ENCODE measurements around the gene CCDC88A.

The CCDC88A gene

DNA sequence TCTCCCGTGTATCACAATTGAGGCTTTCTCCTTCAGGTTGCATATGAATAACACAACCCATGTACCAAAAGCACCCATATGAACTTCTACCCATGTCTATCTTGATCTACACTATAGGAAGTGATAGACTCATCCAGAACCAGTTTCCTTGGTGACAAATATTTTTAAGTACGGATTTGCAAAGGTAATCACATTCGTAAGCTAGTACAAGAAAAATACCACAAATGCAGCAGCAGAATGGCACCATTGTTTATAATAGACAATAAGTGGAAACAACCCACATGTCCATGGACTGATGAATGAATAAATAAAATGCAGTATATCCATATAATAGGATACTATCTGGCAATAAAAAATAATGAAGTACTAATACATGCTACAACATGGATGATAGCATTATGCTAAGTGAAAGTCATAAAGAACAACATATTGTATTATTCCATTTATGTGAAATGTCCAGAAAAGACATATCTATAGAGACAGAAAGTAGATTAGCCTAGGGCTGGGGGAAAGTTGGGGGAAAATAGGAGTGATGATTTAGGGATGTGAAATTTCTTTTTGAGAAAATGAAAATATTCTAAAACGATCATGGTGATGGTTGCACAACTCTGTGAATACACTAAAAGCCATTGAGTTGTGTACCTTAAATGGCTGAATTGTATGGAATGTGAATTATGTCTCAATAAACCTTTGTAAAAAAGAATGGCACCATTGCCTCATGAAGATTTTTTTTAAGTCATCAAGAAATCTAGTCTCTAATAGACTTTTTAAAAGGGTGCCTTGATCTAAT lies 3.4 kb upstream of the CCDC88A start:
- DNase-seq = no peak

DNA sequence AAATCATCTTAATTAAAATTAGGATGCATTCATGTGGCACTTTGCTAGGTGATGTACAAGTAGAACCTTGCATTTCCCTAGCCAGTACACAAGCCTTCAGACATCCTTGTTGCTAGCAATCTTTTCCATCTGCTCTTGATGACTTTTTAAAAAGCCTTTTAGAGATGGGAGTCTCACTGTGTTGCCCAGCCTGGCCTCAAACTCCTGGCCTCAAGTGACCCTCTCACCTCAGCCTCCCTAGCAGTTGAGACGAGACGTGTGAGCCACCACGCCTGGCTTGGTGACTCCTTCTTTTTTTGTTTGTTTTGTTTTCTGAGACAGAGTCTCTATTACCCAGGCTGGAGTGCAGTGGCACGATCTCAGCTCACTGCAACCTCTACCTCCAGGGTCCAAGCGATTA lies 1.7 kb upstream of the CCDC88A start:
- DNase-seq = no peak

DNA sequence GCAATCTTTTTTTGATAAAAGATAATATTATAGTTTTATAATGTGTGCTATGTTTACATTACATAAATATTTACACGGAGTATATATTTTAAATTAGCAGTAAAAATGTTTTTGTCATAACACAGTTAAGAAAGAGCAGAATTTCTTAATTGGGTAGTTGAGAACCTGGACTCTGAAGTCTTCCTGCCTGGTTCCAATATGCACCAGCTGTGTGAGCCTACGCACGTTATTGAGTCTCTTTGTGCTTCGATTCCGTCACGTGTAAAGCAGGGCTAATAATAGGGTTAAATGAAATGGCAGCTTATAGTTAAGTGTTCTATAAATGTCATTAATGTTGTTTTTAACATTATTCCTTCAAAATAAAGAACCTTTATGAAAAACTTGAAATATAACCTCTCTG lies 1.2 kb upstream of the CCDC88A start:
- no peak for DNase-seq

DNA sequence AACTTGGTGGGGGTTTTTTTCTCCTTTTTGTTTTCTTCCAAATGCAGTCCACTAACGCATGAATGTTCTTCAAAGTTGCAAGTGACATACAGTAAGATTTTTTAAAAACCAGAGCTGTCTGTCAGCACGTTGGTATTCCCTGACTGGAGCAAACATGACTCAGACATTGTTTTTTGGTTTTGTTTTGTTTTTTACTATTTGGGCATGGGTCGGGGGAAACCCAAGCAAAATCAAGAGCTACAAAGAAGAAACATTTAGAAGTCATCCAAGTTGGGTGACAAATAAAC lies 726 bp upstream of the CCDC88A start:
- no peak for DNase-seq

DNA sequence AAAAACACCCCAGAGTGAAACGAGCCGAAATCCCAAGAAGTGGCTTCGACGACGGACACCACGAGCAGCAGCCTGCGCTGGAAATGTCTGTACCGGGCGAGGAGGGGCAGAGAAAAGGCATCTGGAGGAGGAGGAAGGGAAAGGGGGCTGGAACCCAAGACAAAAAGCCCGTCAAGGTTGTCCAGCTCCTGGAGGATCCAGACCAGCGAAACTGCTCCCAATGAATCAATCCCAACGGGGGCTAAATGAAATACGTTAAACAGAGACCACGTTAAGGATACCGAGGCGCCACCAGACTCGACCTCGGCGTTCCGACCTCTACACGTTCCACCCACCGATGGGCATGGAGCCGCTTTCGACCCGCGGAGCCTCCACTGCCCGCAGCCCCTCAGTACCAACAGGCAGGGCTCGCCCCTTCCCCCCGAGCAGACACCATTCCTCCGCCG lies 400 bp downstream of the CCDC88A start:
- peak; percentile 46 for DNase-seq

DNA sequence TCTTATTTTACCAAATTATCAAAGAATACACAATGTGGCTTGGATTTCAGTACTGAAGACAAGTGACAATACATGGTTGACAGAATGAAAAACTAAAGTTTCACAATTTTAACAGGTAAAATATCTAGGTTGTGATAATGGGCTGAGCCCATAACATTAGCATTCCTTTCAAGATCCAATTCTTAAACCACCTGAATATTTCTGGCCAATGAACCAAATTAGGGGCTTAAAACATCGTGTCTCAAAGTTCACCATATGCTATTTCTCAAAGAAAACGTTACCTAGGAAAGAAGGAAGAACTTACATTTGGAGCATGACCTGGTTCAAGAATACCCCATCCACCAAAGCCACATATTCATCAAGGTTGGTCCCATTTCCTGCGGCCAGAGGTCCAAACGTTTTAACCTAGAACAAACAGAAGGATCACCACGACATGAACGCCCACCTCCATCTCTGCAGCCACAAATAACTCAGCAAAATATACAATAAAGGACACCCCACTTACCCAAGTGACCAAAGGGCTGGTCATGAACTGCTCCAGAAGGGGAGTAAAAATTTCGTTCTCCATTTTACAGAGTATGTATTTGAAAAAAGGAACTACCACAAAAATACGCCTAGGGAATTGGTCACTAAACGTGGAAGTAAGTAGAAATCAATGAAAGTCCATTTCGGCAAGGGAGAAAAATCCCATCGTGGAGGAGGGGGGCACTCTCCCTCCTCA lies 984 bp downstream of the CCDC88A start:
- no peak for DNase-seq

DNA sequence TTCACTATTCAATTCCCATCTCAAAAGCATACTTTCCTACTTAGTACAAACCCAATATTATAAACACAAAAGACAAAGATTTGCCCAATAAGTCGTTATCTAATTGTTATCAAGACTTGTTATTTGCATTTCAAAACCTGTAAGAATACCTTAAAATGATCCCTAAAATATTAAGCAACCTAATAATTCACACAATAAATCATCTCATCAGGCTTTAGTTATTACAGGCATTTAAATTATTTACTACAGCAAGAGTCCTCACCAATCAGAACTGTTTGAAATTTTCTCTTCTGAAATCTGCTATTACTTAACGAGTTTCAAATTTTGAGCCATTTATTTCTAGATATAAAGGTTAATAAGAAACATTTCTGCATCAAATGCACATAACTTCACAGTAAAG lies 1.6 kb downstream of the CCDC88A start:
- no peak for DNase-seq

DNA sequence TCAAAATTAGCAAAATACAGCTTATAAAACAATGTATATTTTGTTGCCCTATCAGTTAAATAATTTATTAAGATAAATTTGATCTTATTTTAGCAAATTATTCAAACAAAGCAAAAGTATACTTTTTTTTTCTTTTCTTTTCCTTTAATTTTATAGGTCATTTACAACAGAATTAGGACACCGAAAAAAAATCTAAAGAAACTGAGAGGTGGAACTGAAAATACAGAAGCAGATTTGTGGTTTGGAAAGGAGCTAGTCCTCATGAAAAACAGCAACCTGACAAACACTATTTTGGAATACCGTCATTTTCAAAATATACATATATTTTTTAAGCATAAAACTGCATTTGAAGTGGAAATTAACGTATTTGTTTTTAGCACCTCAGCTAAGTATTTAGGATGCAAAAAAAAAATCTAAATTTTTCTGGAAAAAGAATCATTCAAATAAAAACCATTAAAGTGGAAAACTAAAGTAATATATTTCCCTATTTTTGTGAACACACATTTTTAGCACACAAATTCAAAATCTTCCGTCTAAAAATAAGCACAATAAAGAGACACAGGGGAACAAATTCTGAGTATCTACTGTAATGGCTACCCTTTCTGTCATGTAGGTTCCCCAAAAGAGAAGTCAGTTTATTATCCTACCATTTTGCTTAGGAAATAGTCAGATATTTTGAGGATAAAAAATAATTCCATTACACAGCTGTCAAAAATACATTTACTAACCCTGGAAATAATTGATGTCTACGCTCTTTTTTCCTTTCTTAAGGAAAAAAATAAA lies 2.7 kb downstream of the CCDC88A start:
- no peak for DNase-seq

DNA sequence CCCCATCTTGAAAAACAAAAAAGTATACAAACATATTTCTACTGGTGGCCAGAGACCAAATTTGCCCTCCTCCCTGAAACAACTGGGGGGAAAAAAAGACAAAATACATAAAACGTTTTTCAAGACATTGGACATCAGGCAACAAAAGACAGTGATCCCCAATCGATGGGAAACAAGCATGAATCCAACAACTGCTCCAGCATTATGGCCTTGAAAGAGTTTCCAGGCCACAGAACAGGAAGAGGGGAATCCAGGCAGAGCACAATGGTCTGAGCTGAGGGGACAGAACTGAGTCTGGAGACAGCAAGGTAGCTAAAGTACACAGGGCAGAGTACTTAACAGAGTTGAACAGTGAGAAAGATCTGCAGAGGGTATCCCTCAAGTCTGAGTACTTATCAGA lies 4.4 kb downstream of the CCDC88A start:
- no peak for DNase-seq

DNA sequence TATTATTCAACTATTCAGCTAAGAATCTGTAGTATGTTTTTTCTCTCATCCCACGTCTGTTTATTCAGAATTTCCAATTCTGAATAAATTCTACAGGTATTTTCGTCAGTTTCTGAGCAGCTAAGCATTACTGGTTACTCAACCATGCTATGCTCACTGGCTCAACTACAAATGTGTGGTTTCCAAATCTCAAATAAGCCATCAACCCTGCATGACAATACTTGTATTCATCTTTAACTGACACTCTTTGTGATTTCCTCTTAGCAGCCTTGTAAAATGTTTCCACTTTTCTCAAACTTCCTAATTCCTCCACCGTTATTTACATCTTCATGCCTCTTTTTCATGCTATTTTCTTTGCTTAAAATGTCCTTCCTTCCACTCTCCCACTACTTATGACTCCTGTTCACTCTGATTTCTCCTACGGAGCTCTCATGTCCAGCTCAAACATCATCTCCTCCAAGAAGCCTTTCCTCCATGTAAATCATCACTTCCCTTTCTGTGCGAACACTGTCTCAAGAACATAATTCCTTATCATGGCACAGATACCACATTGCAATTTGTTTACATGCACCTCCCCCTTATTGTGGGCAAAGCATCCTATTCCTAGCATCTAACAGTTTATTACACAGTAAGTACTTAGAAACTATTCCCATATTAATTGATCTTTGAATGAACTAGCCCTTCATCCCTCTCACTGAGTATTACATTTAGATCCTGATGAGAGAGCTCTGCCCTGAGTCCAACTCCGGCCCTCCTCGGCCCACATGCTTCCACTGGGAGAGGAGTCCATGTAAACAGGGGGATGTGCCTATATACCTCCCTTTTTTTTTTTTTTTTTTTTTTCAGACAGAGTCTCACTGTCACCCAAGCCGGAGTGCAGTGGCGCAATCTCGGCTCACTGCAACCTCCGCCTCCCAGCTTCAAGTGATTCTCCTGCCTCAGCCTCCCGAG lies 10.5 kb downstream of the CCDC88A start:
- no peak for DNase-seq

DNA sequence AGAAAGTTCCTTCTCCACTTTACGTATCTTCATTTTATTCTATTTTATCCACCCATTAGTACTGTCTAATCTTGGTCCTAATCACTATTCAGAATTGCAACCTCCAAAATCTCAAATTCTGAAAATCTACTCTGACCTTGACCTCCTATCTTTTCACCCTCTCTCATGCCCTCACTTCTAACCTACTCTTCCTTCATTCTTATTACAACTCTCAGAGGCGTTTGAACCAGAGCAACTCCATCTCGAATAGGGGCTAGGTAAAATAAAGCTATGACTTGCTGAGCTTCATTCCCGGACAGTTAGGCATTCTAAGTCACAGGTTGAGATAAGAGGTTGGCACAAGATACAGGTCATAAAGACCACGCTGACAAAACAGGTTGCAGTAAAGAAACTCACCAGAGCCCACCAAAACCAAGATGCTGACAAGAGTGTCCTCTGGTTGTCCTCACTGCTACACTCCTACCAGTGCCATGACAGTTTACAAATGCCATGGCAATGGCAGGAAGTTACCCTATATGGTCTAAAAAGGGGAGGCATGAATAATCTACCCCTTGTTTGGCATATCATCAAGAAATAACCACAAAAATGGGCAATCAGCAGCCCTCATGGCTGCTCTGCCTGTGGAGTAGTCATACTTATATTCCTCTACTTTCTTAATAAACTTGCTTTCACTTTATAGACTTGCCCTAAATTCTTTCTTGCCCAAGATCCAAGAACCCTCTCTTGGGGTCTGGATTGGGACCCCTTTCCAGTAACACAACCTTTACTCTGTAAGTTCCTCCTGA lies 11.4 kb downstream of the CCDC88A start:
- DNase-seq = peak; percentile 76

DNA sequence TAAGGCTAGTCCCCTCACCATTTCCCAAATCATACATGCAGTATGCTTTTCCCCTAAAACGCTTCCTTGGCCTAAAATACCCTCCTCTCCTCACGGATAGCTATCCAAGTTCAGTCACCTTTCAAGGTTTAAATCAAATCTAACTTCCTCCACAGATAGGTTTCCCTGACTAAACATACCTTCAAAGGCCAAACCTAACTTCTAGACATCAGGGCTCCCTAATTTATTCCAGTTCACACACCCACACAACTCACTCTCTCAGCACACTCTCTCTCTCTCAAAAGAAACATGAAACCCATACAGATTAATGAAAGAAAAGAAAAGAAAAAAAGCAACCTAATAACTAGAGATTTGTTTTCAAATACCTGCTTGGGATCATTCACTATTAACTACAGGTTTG lies 14.5 kb downstream of the CCDC88A start:
- DNase-seq = no peak

DNA sequence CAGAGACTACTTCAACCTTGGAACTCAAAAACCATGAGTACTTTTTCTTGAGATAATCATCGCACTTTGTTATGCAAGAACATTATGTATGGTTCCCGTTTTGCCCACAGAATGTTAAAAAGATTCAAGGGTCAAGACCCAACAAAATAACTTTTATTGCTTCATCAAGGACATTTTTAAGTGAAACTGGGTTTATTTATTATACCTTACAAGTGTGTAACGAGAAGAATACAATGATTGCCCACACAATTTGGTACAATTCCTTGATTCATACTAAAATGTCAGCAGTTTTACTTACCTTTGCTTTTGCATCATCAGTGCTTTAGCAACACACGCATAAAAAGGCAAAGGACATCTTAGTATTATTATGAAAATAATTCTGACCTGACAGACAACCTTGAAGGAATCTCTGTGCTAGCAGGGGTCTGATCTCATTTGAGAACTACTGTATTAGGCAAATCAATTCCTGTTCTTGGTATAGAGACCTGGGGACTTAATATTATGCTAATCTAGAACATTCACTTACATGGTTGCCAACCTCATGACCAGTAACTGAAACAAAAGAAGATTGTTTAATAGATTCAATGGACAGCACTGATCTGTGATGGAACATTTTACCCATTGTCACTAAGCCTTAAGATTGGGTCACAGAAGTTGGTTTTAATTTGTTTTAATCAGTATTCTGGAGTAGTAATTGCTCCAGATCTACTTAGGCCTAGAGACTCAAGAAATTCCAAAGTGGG lies 16.2 kb downstream of the CCDC88A start:
- no peak for DNase-seq

DNA sequence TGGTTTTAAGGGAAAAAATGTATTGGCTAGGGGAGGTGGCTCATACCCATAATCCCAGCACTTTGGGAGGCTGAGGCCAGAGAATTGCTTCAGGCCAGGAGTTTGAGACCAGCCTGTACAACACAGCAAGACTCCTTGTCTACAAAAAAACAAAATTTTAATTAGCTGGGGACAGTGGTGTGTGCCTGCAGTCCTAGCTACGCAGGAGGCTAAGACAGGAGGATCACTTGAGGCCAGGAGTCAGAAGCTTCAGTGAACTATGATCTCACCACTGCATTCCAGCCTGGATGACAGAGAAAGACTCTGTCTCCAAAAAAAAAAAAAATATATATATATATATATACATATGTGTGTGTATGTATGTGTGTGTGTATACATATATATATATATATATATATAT lies 18.5 kb downstream of the CCDC88A start:
- DNase-seq = no peak

DNA sequence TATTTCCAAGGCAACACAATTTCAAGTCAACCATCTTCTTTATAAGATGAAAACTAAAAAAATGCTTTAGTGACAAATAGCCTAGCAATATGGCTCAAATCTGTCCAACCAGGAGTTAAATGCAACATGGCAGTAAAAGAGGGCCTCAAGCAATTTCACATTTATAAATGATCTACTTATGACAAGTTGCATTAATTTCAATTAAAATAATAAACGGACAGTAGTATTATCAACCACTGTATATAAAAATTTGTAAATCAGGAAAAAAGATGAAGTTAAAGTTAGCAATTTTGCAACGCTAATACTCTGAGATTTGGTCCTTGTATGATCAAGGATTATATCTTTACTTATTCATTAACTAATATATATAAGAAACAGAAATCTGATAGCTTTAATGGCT lies 19.3 kb downstream of the CCDC88A start:
- DNase-seq = no peak

DNA sequence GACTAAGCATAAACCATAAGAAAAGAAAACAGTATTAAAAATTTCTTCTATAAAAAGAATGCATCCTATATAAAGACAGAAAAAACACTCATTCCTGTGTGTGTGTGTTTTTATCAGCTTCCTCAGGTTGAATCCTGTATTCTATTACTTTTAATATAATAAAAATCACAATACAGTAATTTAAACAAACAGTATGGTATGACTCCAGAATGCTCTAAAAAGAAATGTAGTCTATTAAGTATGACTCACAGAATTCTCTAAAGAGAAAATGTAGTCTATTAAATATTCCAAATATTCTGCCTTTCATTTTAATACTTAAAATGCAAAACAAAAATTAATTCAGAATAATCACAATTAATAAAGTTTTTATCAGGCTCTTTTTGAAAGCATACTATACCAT lies 19.8 kb downstream of the CCDC88A start:
- peak; percentile 42 for DNase-seq

DNA sequence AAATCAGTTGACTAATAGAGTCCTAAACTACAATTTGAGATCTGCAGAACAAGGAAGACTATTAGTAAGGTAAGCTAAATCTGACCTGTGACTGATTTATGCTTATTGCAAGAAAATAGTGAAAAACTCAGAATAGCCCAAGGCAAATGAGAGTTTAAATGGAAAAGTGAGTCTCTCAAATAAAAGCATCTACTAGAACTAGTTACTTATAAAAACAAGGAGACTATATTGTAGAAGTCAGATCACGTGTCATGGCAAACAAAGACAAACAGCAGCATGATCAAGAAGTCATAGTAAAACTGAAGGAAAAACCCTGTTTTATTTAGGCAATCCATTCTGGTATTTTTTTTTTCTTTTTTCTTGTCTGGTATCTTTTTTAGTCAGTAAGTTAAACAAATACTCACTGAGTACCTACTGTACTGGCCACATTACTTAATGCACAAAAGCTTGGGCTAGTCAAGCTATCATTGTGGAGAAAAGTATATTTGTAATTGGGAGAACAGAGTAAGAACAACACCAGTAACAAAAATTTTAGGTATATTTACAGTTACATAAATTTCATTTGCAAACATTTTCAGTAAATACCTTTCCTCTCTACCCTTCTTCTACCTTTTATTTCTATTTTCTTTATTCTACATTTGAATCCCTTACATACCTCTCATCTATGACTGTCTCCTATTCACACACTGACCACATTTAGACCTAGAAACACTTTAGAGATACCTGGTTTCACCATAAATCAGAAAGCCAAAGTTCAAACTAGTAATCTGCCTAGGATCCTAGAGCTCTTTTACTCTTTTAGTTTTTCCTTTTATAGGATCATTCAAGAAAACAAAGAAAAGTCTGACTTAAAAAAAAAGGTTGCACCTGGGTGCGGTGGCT lies 23.7 kb downstream of the CCDC88A start:
- DNase-seq = no peak

DNA sequence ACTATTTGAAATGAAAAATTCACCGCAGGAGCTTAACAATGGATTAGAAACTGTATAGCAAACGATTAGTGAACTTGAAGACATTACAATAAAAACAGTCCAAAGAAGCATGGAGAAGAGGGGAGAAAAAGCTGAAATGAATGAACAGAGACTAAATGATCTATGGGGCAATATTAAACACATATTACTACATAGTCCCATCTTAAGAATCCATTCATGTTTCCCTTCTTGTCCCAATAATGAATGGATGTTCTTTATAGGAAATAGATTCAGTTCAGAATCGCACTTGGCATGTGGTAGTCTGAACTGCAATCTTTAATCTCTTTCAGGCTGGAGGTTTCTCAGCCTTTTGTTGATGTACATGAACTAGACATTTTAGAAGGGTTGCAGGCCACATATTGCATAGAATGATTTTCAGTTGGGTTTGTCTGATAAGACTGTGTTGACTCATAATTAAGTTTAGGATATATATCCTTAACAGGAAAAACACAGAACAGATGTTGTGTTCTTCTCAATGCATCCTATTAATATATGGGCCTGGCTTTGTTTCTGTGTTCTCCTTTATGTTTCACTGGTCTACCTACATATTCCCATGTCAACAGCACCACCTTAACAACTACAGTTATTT lies 27.9 kb downstream of the CCDC88A start:
- no peak for DNase-seq

DNA sequence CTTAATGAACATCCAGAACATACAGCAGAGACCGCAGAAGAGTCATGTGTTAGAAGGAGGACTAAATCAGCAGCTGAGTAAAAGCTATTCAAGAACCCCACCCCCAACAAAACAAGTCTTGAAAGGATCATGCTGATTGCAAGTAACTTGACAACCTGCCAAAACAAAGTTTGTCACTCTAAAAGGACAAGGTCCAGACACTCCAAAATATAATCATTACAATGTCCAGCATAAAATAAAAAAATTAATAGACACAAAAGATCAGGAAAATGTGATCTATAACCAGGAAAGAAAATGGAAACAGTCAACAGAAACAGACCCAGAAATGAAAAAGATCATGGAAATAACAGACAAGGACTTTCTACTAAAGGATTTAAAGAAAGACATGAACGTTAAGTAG lies 28.5 kb downstream of the CCDC88A start:
- DNase-seq = peak; percentile 1

Measured in fibroblast of skin of back (primary cell).